Tibial artery (tissue), 4 donors: ENCODE data around the gene PKDCC.
A peak's percentile ranks its signal among the peaks of the same experiment; 100 is the strongest.

Experiments
- DNase-seq, 2 donors: peaks; one replicate each; pipeline ENCODE4 v3.0.0-alpha.2; 2019
- H3K27ac ChIP-seq, 2 donors: fragments of 200-600 bp; sonication (generic) in 1 of 2; 1 replicate in 1 of 2; 2 replicates in 1 of 2; pipeline ENCODE4 v1.5.1; 2018 to 2019; ENCODE audit warnings: mild to moderate bottlenecking in 1 of 2
- H3K27me3 ChIP-seq, 2 donors: fragments of 200-600 bp; sonication (generic) in 1 of 2; one replicate each; pipeline versions ENCODE4 v1.5.1 to v1.6.0; 2016 to 2019
- H3K36me3 ChIP-seq, 3 donors: fragments of 200-600 bp; sonication (generic) in 2 of 3; one replicate each; pipeline ENCODE4 v1.5.1; 2016 to 2019; ENCODE audit warnings: mild to moderate bottlenecking in 2 of 3
- H3K4me1 ChIP-seq, 4 donors: fragments of 200-600 bp; sonication (generic) in 2 of 4; 1 replicate in 3 of 4; 2 replicates in 1 of 4; pipeline ENCODE4 v1.5.1; 2016 to 2019
- H3K4me3 ChIP-seq, 2 donors: fragments of 200-600 bp; sonication (generic) in 1 of 2; 1 replicate in 1 of 2; 2 replicates in 1 of 2; pipeline ENCODE4 v1.5.1; 2018 to 2019; ENCODE audit warnings: mild to moderate bottlenecking in 2 of 2
- H3K9me3 ChIP-seq, 3 donors: fragments of 200-600 bp; sonication (generic) in 1 of 3; one replicate each; pipeline ENCODE4 v1.5.1; 2016 to 2019
- intact Hi-C: fragments of 100-400 bp; cut with DNase I; formaldehyde crosslinking; loops from one replicate; pipeline ENCODE4 v1.15.0; 2023; ENCODE audit warnings: low total_unique reads
- TF ChIP-seq, protein P1 (sequence below), 2 experiments: fragments of 200-600 bp in 1 of 2; fragments of 450-650 bp in 1 of 2; IDR thresholded peaks; one replicate each; pipeline ENCODE4 v1.5.1; 2017 to 2019; ENCODE audit warnings: antibody characterized with exemption in 2 of 2, mild to moderate bottlenecking in 1 of 2, moderate library complexity in 1 of 2

Gene PKDCC

GRCh38 chr2:42055573-42056514, 8.0 kb downstream of the PKDCC start:
- Histone ChIP-seq H3K27me3 (no peaks in the 10 kb centered on the region), H3K27ac (peak overlapping the region; percentile 86 to 97), H3K4me1 (peaks cover 26 to 91% (median 64%) of the 10 kb centered on the region in 4 donors), H3K36me3 (peaks cover 46 to 52% (median 47%) of the 10 kb centered on the region in 3 donors), H3K9me3 (no peaks in the 10 kb centered on the region), H3K4me3 (no peak overlapping the region)
- no peak for DNase-seq
- TF ChIP-seq, protein P1, sequence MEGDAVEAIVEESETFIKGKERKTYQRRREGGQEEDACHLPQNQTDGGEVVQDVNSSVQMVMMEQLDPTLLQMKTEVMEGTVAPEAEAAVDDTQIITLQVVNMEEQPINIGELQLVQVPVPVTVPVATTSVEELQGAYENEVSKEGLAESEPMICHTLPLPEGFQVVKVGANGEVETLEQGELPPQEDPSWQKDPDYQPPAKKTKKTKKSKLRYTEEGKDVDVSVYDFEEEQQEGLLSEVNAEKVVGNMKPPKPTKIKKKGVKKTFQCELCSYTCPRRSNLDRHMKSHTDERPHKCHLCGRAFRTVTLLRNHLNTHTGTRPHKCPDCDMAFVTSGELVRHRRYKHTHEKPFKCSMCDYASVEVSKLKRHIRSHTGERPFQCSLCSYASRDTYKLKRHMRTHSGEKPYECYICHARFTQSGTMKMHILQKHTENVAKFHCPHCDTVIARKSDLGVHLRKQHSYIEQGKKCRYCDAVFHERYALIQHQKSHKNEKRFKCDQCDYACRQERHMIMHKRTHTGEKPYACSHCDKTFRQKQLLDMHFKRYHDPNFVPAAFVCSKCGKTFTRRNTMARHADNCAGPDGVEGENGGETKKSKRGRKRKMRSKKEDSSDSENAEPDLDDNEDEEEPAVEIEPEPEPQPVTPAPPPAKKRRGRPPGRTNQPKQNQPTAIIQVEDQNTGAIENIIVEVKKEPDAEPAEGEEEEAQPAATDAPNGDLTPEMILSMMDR (IDR thresholded peaks at IDR 0.05), result no peak
- intact Hi-C loops, result no loop called here

DNA sequence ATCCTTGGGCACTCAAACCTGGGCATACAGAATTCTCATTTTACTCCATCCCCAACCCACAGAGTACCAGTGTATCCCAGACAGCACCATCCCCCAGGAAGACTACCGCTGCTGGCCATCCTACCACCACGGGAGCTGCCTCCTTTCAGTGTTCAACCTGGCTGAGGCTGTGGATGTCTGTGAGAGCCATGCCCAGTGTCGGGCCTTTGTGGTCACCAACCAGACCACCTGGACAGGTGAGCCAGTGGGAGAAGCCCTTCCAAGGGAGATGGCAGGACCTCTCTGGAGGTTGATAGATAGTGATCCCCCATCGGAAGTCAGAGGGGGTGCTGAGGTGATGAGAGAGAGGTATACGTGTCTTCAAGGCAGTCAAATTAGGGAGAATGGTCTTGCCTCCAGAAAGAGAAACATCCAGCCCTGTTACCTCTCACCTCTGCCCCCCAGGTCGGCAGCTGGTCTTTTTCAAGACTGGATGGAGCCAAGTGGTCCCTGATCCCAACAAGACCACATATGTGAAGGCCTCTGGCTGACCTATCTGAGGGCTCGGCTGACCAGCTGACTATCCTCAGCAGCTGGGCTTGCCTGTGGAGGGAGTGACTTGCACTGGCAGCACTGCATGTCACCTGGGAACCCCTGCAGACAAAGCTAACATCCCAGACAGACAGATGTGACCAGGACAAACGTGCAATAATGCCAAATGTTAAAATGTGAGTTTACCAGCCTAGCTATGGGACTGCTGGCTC, 9.5 kb downstream of the PKDCC start:
- no peak for DNase-seq
- H3K27me3 ChIP-seq, result no peaks in the 10 kb centered on the region
- H3K9me3 ChIP-seq, result no peaks in the 10 kb centered on the region
- H3K4me3 ChIP-seq, result no peak overlapping the region
- peak overlapping the region; percentile 8 to 97 for H3K27ac ChIP-seq
- TF ChIP-seq, protein P1 (IDR thresholded peaks at IDR 0.05), result no peak
- intact Hi-C loops, result no loop called here
- H3K36me3 ChIP-seq, result peaks cover 46 to 52% (median 47%) of the 10 kb centered on the region in 3 donors
- H3K4me1 ChIP-seq, result peaks cover 26 to 91% (median 63%) of the 10 kb centered on the region in 4 donors

DNA sequence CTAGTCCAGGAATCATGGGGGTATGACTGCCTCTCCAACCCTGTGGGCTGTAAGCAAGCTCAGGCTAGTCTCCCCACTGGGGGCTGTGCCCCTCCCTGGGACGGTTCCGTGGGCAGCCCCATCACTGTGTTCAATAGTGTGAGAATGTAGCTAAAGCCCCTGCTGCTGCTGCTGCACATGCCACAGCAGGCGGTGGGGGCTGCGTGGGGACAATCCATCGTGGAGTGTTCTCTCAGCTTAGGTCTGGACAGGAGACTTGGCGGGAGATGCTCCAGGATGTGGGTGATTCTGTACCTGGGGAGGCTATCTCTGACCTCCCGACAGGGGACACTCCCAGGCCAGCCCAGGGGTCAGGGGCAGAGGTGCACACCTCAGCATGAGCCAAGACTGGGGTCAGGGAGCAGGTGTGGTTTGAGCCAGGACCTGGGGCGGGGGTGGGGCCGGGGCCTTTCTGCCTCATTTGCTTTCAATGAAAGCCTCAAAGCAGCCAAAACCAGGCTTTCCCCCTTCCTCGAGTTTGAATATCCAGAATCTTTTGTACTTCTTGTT, 10.2 kb downstream of the PKDCC start:
- peak overlapping the region; percentile 8 to 97 for H3K27ac ChIP-seq

DNA sequence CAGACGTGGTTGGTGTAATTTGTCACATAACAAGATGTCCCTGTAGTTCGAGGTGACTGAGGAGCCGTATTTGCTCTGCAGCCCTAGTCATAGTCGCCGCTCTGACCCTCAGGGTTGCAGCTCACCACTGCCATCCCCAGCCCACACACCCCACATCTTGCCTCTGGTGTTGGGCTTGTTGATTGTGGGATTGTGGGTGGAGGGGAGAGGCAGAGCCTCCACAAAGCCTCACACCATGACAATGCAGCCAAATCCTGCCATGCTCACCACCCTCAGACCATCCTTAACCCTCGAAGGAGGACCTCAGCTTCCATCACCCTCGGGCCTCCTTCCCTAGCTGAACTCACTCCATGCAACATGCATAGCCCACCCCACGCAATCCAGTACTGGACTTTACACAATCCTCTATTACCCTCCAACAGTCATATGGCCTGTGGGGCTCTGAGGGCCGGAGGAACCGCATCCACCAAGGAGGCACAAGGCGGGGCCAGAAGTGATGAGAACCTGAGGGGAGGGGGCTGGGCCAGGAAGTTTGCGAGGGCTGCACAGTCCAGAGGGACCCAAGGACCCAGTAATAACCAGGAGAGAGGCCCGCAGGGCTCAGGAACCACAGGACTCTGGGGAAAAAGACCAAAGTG, 11.6 kb downstream of the PKDCC start:
- peaks cover 46 to 52% (median 47%) of the 10 kb centered on the region in 3 donors for H3K36me3 ChIP-seq
- DNase-seq, result peak in 1 of 2 donors; percentile 64
- TF ChIP-seq, protein P1 (IDR thresholded peaks at IDR 0.05), result no peak
- intact Hi-C loops, result no loop called here
- H3K27ac ChIP-seq, result peak overlapping the region; percentile 63 to 76
- H3K4me1 ChIP-seq, result peaks cover 17 to 92% (median 53%) of the 10 kb centered on the region in 4 donors
- H3K27me3 ChIP-seq, result no peaks in the 10 kb centered on the region
- H3K9me3 ChIP-seq, result no peaks in the 10 kb centered on the region
- no peak overlapping the region for H3K4me3 ChIP-seq

More for the DNA sequence above, 10.2 kb downstream of the PKDCC start:
- peaks cover 26 to 91% (median 56%) of the 10 kb centered on the region in 4 donors for H3K4me1 ChIP-seq
- peaks cover 46 to 52% (median 47%) of the 10 kb centered on the region in 3 donors for H3K36me3 ChIP-seq
- no peaks in the 10 kb centered on the region for H3K9me3 ChIP-seq
- no peak overlapping the region for H3K4me3 ChIP-seq
- TF ChIP-seq, protein P1 (IDR thresholded peaks at IDR 0.05), result no peak
- no peak for DNase-seq
- no peaks in the 10 kb centered on the region for H3K27me3 ChIP-seq
- intact Hi-C loops, result no loop called here

GRCh38 chr2:42060028-42060427, 12.2 kb downstream of the PKDCC start:
- intact Hi-C loops, result no loop called here
- Histone ChIP-seq H3K36me3 (peaks cover 43 to 48% (median 45%) of the 10 kb centered on the region in 3 donors), H3K27me3 (no peaks in the 10 kb centered on the region), H3K4me1 (peaks cover 10 to 92% (median 51%) of the 10 kb centered on the region in 4 donors), H3K9me3 (no peaks in the 10 kb centered on the region), H3K4me3 (no peak overlapping the region), H3K27ac (peak overlapping the region; percentile 63 to 76)
- peak in 1 of 2 donors; percentile 66 for DNase-seq
- TF ChIP-seq, protein P1 (IDR thresholded peaks at IDR 0.05), result no peak
